HepG2 (cell line): ENCODE data around the gene BOD1. TPM values are rescaled to one million over a fixed set of nuclear protein-coding genes. Genes with fewer than 3 reads are reported as not detected.

ENCODE experiments used
- HOXA7 ChIP-seq: sonication (generic); formaldehyde crosslinking; IDR thresholded peaks from 2 replicates; pipeline ENCODE4 v1.8.1; 2022; ENCODE audit warnings: mild to moderate bottlenecking, missing genetic modification reagents, moderate library complexity
- MLLT10 ChIP-seq: sonication (generic); formaldehyde crosslinking; IDR thresholded peaks from 2 replicates; pipeline ENCODE4 v1.4.0; 2020; ENCODE audit warnings: missing genetic modification reagents
- MYC ChIP-seq: sonication (generic); formaldehyde crosslinking; IDR thresholded peaks from 2 replicates; pipeline ENCODE4 v1.9.0; 2021; ENCODE audit warnings: missing genetic modification reagents, borderline replicate concordance
- RFX1 ChIP-seq: fragments of 450-650 bp; IDR thresholded peaks from 2 replicates; pipeline ENCODE4 v1.6.1; 2017
- ZNF674 ChIP-seq: sonication (generic); formaldehyde crosslinking; IDR thresholded peaks from 2 replicates; pipeline ENCODE4 v1.5.0; 2020; ENCODE audit warnings: low read depth, mild to moderate bottlenecking, missing genetic modification reagents
- ZZZ3 ChIP-seq: sonication (generic); formaldehyde crosslinking; IDR thresholded peaks from 2 replicates; pipeline ENCODE4 v1.4.0; 2020; ENCODE audit warnings: missing genetic modification reagents, mild to moderate bottlenecking, borderline replicate concordance
- polyA plus RNA-seq, 8 experiments: library from polyadenylated mRNA; depleted of rRNA in 3 of 8; stranded (reverse) in 7 of 8; unstranded in 1 of 8; fragments of >200 nt; fragmentation: Illumina TruSeq in 4 of 8; extraction: Trizol in 4 of 8; gene quantifications; 2 replicates each; pipeline versions ENCODE4 v1.2.1 to v1.2.3, GENCODE V29; 2011 to 2016; ENCODE audit warnings: low read depth in 4 of 8, missing spikeins in 1 of 8, mixed read lengths in 1 of 8; ENCODE audit not compliant: insufficient read depth in 1 of 8
- total RNA-seq, 5 experiments: library from RNA; depleted of rRNA; stranded (reverse); fragments of >200 nt; fragmentation: Illumina TruSeq; extraction: Trizol; gene quantifications; 2 replicates each; pipeline ENCODE4 v1.2.3, GENCODE V29; 2016; ENCODE audit warnings: low read depth in 1 of 5
- TF ChIP-seq, protein P1 (sequence below): sonication (generic); formaldehyde crosslinking; IDR thresholded peaks from one replicate; pipeline ENCODE4 v1.5.1; 2020; ENCODE audit warnings: mild to moderate bottlenecking, missing genetic modification reagents; ENCODE audit errors: not compliant biosample characterization
- TF ChIP-seq, protein P2 (sequence below): sonication (generic); formaldehyde crosslinking; IDR thresholded peaks from 2 replicates; pipeline ENCODE4 v1.4.0; 2020; ENCODE audit warnings: low read depth, missing genetic modification reagents
- TF ChIP-seq, protein P3 (sequence below): sonication (generic); formaldehyde crosslinking; IDR thresholded peaks from 2 replicates; pipeline ENCODE4 v1.5.0; 2020; ENCODE audit warnings: missing genetic modification reagents

Gene BOD1
- total and polyA plus RNA-seq, 2 of the 13 experiments (the other 11 are each of a cell fraction or from before 2014, with no cell fraction given) = 81.5 to 103 TPM

DNA sequence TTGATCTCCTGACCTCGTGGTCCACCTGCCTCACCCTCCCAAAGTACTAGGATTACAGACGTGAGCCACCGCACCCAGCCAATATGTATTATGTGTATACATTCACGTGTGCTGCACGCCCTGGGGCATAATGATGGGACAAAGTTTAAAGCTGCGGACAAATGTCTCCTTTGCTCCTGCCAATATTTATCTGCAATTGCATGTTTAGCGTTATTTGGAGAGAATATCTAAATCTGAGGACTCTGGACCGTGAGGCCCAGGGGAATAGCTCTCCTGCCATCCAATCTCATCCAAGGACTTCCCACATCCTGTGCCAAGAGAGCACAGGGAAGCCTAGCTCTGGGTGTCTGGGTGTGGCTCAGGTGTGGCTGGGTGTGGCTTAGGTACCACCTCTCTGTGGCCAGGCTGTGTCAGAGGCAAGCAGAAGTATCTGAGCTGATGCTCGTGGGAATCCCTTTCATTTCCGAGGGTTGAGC, 6.9 kb upstream of the BOD1 start (continued):
- TF ChIP-seq, protein P1, sequence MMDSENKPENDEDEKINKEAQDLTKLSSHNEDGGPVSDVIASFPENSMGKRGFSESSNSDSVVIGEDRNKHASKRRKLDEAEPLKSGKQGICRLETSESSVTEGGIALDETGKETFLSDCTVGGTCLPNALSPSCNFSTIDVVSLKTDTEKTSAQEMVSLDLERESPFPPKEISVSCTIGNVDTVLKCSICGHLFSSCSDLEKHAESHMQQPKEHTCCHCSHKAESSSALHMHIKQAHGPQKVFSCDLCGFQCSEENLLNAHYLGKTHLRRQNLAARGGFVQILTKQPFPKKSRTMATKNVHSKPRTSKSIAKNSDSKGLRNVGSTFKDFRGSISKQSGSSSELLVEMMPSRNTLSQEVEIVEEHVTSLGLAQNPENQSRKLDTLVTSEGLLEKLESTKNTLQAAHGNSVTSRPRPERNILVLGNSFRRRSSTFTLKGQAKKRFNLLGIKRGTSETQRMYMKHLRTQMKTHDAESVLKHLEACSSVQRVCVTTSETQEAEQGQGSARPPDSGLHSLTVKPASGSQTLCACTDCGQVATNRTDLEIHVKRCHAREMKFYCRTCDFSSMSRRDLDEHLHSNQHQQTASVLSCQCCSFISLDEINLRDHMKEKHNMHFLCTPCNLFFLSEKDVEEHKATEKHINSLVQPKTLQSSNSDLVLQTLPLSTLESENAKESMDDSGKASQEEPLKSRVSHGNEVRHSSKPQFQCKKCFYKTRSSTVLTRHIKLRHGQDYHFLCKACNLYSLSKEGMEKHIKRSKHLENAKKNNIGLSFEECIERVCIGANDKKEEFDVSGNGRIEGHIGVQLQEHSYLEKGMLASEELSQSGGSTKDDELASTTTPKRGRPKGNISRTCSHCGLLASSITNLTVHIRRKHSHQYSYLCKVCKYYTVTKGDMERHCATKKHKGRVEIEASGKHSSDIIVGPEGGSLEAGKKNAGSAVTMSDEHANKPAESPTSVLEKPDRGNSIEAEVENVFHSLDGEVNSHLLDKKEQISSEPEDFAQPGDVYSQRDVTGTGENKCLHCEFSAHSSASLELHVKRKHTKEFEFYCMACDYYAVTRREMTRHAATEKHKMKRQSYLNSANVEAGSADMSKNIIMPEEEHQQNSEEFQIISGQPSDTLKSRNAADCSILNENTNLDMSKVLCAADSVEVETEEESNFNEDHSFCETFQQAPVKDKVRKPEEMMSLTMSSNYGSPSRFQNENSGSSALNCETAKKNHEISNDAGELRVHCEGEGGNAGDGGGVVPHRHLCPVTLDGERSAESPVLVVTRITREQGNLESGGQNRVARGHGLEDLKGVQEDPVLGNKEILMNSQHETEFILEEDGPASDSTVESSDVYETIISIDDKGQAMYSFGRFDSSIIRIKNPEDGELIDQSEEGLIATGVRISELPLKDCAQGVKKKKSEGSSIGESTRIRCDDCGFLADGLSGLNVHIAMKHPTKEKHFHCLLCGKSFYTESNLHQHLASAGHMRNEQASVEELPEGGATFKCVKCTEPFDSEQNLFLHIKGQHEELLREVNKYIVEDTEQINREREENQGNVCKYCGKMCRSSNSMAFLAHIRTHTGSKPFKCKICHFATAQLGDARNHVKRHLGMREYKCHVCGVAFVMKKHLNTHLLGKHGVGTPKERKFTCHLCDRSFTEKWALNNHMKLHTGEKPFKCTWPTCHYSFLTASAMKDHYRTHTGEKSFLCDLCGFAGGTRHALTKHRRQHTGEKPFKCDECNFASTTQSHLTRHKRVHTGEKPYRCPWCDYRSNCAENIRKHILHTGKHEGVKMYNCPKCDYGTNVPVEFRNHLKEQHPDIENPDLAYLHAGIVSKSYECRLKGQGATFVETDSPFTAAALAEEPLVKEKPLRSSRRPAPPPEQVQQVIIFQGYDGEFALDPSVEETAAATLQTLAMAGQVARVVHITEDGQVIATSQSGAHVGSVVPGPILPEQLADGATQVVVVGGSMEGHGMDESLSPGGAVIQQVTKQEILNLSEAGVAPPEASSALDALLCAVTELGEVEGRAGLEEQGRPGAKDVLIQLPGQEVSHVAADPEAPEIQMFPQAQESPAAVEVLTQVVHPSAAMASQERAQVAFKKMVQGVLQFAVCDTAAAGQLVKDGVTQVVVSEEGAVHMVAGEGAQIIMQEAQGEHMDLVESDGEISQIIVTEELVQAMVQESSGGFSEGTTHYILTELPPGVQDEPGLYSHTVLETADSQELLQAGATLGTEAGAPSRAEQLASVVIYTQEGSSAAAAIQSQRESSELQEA (CRISPR knock-in tag) = no peak
- TF ChIP-seq ZNF674 (CRISPR knock-in tag) (no peak), ZZZ3 (CRISPR knock-in tag) (no peak), HOXA7 (no peak), MLLT10 (CRISPR knock-in tag) (no peak), RFX1 (no peak), MYC (CRISPR knock-in tag) (peak; percentile 56; the same call in 1 of the 2 replicates)
- TF ChIP-seq, protein P2, sequence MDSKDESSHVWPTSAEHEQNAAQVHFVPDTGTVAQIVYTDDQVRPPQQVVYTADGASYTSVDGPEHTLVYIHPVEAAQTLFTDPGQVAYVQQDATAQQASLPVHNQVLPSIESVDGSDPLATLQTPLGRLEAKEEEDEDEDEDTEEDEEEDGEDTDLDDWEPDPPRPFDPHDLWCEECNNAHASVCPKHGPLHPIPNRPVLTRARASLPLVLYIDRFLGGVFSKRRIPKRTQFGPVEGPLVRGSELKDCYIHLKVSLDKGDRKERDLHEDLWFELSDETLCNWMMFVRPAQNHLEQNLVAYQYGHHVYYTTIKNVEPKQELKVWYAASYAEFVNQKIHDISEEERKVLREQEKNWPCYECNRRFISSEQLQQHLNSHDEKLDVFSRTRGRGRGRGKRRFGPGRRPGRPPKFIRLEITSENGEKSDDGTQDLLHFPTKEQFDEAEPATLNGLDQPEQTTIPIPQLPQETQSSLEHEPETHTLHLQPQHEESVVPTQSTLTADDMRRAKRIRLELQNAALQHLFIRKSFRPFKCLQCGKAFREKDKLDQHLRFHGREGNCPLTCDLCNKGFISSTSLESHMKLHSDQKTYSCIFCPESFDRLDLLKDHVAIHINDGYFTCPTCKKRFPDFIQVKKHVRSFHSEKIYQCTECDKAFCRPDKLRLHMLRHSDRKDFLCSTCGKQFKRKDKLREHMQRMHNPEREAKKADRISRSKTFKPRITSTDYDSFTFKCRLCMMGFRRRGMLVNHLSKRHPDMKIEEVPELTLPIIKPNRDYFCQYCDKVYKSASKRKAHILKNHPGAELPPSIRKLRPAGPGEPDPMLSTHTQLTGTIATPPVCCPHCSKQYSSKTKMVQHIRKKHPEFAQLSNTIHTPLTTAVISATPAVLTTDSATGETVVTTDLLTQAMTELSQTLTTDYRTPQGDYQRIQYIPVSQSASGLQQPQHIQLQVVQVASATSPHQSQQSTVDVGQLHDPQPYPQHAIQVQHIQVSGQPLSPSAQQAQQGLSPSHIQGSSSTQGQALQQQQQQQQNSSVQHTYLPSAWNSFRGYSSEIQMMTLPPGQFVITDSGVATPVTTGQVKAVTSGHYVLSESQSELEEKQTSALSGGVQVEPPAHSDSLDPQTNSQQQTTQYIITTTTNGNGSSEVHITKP (CRISPR knock-in tag) = no peak
- TF ChIP-seq, protein P3, sequence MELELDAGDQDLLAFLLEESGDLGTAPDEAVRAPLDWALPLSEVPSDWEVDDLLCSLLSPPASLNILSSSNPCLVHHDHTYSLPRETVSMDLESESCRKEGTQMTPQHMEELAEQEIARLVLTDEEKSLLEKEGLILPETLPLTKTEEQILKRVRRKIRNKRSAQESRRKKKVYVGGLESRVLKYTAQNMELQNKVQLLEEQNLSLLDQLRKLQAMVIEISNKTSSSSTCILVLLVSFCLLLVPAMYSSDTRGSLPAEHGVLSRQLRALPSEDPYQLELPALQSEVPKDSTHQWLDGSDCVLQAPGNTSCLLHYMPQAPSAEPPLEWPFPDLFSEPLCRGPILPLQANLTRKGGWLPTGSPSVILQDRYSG (CRISPR knock-in tag) = no peak
